Transverse colon (tissue), 4 donors: ENCODE data around the gene SMG6. TPM values are rescaled to one million over a fixed set of nuclear protein-coding genes. Genes with fewer than 3 reads are reported as not detected.

Experiments
- DNase-seq: peaks from one replicate; pipeline ENCODE4 v3.0.0-alpha.2; 2019
- H3K27ac ChIP-seq, 4 donors: fragments of 200-600 bp; sonication (generic); 2 replicates each; pipeline ENCODE4 v1.5.1; 2016 to 2018; ENCODE audit warnings: inconsistent platforms in 4 of 4
- H3K27me3 ChIP-seq: fragments of 200-600 bp; sonication (generic); 2 replicates; pipeline ENCODE4 v1.5.1; 2017; ENCODE audit warnings: inconsistent platforms
- H3K36me3 ChIP-seq, 4 donors: fragments of 200-600 bp; sonication (generic); 2 replicates each; pipeline ENCODE4 v1.5.1; 2017 to 2019; ENCODE audit warnings: inconsistent platforms in 4 of 4
- H3K4me1 ChIP-seq, 4 donors: fragments of 200-600 bp; sonication (generic); 2 replicates each; pipeline ENCODE4 v1.5.1; 2017 to 2020; ENCODE audit warnings: inconsistent platforms in 4 of 4
- H3K4me3 ChIP-seq, 4 donors: fragments of 200-600 bp; sonication (generic); 1 replicate in 1 of 4; 2 replicates in 3 of 4; pipeline versions ENCODE4 v1.5.1 to v1.6.1; 2017 to 2019; ENCODE audit warnings: inconsistent platforms in 4 of 4
- H3K9me3 ChIP-seq, 2 donors: fragments of 200-600 bp; sonication (generic); 2 replicates each; pipeline ENCODE4 v1.5.1; 2017 to 2019; ENCODE audit warnings: inconsistent platforms in 2 of 2
- CTCF ChIP-seq, 5 experiments: fragments of 200-600 bp in 3 of 5; fragments of 450-650 bp in 2 of 5; sonication (generic) in 3 of 5; IDR thresholded peaks; 1 replicate in 2 of 5; 2 replicates in 3 of 5; pipeline ENCODE4 v1.5.1; 2016 to 2017; ENCODE audit warnings: antibody characterized with exemption in 5 of 5, inconsistent platforms in 3 of 5, mild to moderate bottlenecking in 2 of 5, moderate library complexity in 1 of 5
- EP300 ChIP-seq: sonication (generic); formaldehyde crosslinking; IDR thresholded peaks from one replicate; pipeline ENCODE4 v1.6.1; 2017; ENCODE audit warnings: antibody characterized with exemption, low read depth
- POLR2A ChIP-seq: fragments of 450-650 bp; IDR thresholded peaks from one replicate; pipeline ENCODE4 v1.6.1; 2016; ENCODE audit warnings: antibody characterized with exemption, mild to moderate bottlenecking, moderate library complexity
- POLR2AphosphoS5 ChIP-seq, 3 donors: sonication (generic); formaldehyde crosslinking; IDR thresholded peaks; one replicate each; pipeline ENCODE4 v1.6.1; 2016; ENCODE audit warnings: antibody characterized with exemption in 3 of 3
- WGBS, 2 donors: methylation state at CpG; one replicate each; pipeline ENCODE4 v1.1.5; 2018; ENCODE audit warnings: low coverage in 1 of 2; 5-methylcytosine and 5-hydroxymethylcytosine counted together
- in situ Hi-C, 4 donors: fragments of 200-750 bp; cut with MboI; loops; one replicate each; pipeline versions ENCODE4 v1.15.0 to v1.15.1; 2017; ENCODE audit warnings: low sequenced_read_pairs in 3 of 4, low pct_ligation_motif_present in 1 of 4, low pct_unique_long_range_greater_than_20kb in 1 of 4
- intact Hi-C: fragments of 100-400 bp; cut with DNase I; formaldehyde crosslinking; loops from one replicate; pipeline ENCODE4 v1.15.1; 2023; ENCODE audit warnings: low total_unique reads
- total RNA-seq, 4 donors: library from RNA; depleted of rRNA; stranded (reverse); fragments of >200 nt; gene quantifications; one replicate each; pipeline ENCODE4 v1.1.0, GENCODE V29; 2016

Gene SMG6
- total RNA-seq, 4 donors from 2014 or later, result 28.6 to 112 (median 39.1) TPM

DNA sequence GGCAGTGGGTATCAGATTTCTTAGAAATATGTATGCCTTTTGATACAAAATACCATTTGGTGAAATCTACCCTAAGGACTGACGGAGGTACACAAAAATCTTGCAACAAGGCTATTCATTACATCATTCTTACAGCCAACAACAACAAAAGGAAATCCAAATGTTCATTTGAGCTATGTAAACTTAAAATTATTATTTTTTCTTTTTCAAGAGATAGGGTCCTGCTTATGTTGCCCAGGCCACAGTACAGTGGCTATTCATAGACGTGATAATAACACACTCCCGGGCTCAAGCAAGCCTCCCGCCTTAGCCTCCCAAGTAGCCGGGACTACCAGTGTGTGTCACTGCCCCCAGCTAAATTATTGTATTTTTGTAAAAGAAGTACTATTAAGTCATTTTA lies 9.2 kb upstream of the SMG6 start:
- no peak overlapping the region for H3K4me3 ChIP-seq
- no peak for DNase-seq
- in situ Hi-C loops (no loop called here), intact Hi-C loops (no loop called here)
- no peaks in the 10 kb centered on the region for H3K36me3 ChIP-seq
- 91 to 95% methylated on average over 3 to 5 of the region's 5 CpGs for WGBS, 2 donors
- no peak for TF ChIP-seq POLR2AphosphoS5 (IDR thresholded peaks at IDR 0.05)
- no peak for TF ChIP-seq CTCF (IDR thresholded peaks at IDR 0.05)
- no peak for TF ChIP-seq POLR2A
- TF ChIP-seq EP300, result no peak
- no peaks in the 10 kb centered on the region for H3K4me1 ChIP-seq
- H3K27me3 ChIP-seq, result no peaks in the 10 kb centered on the region
- no peak overlapping the region for H3K27ac ChIP-seq
- no peaks in the 10 kb centered on the region for H3K9me3 ChIP-seq

GRCh38 chr17:2309338-2310154 lies 6.0 kb upstream of the SMG6 start:
- WGBS, 2 donors, result 31 to 59% methylated on average over 3 to 6 of the region's 6 CpGs
- Histone ChIP-seq H3K27ac (no peak overlapping the region), H3K27me3 (no peaks in the 10 kb centered on the region), H3K9me3 (no peaks in the 10 kb centered on the region), H3K4me1 (peaks cover 0 to 3% (median 0%) of the 10 kb centered on the region in 4 donors), H3K36me3 (no peaks in the 10 kb centered on the region), H3K4me3 (no peak overlapping the region)
- intact Hi-C loops, result no loop called here
- in situ Hi-C loops, result no loop called here
- no peak for DNase-seq
- TF ChIP-seq POLR2AphosphoS5 (IDR thresholded peaks at IDR 0.05) (no peak), CTCF (IDR thresholded peaks at IDR 0.05) (no peak), EP300 (no peak), POLR2A (no peak)

GRCh38 chr17:2304931-2305330 lies 1.3 kb upstream of the SMG6 start:
- H3K27ac ChIP-seq, result no peak overlapping the region
- TF ChIP-seq POLR2A, result no peak
- TF ChIP-seq POLR2AphosphoS5 (IDR thresholded peaks at IDR 0.05), result no peak
- no peak for TF ChIP-seq EP300
- TF ChIP-seq CTCF (IDR thresholded peaks at IDR 0.05), result no peak
- H3K27me3 ChIP-seq, result no peaks in the 10 kb centered on the region
- H3K36me3 ChIP-seq, result peaks cover 0 to 5% (median 1%) of the 10 kb centered on the region in 4 donors
- intact Hi-C loops (no loop called here), in situ Hi-C loops (no loop called here)
- peaks cover 8 to 26% (median 15%) of the 10 kb centered on the region in 4 donors for H3K4me1 ChIP-seq
- 87 to 93% methylated on average over 1 to 4 of the region's 4 CpGs for WGBS, 2 donors
- no peak overlapping the region for H3K4me3 ChIP-seq
- no peak for DNase-seq
- no peaks in the 10 kb centered on the region for H3K9me3 ChIP-seq

- no peak for TF ChIP-seq POLR2A
- TF ChIP-seq CTCF (IDR thresholded peaks at IDR 0.05), result no peak
- TF ChIP-seq EP300, result no peak
- TF ChIP-seq POLR2AphosphoS5 (IDR thresholded peaks at IDR 0.05), result no peak
- Histone ChIP-seq H3K27ac (peak overlapping the region; percentile 92 to 97 (median 95)), H3K36me3 (peaks cover 0 to 8% (median 3%) of the 10 kb centered on the region in 4 donors), H3K27me3 (no peaks in the 10 kb centered on the region), H3K9me3 (no peaks in the 10 kb centered on the region), H3K4me3 (peak overlapping the region; percentile 64 to 93 (median 80)), H3K4me1 (peaks cover 8 to 26% (median 15%) of the 10 kb centered on the region in 4 donors)
- WGBS, 2 donors, result 0 to 3% methylated on average over 5 to 12 of the region's 12 CpGs
- DNase-seq, result no peak
- in situ Hi-C loops (no loop called here), intact Hi-C loops (no loop called here)
Observed at GRCh38 chr17:2302778-2303203, 794 bp downstream of the SMG6 start.
